GM18858 (cell line): ENCODE data around the gene DNAH14.
"Not testable (repeated sequence)": the region's sequence is repeated elsewhere in the genome, so short reads cannot be mapped to it uniquely, and the experiment has no call there.

Experiments
- ATAC-seq: cut with Tn5 transposase; IDR thresholded peaks from one replicate; pipeline ENCODE4 v1.9.1; 2021; ENCODE audit not compliant: unreplicated experiment

DNAH14 gene

DNA sequence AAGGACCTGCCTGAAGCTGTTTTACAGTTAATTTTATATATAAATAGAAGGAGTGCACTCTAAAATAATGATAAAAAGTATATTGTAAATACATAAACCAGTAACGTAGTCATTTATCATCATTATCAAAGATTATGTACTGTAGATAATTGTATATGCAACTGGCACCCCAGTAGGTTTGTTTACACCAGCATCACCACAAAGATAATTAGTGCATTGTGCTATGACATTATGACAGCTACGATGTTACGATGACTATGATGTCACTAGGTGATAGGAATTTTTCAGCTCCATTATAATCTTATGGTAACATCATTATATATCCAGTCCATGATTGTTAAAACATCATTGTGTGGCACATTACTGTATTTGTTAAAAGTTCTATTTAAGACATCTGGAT lies 313.1 kb downstream of the DNAH14 start:
- ATAC-seq = no peak

DNA sequence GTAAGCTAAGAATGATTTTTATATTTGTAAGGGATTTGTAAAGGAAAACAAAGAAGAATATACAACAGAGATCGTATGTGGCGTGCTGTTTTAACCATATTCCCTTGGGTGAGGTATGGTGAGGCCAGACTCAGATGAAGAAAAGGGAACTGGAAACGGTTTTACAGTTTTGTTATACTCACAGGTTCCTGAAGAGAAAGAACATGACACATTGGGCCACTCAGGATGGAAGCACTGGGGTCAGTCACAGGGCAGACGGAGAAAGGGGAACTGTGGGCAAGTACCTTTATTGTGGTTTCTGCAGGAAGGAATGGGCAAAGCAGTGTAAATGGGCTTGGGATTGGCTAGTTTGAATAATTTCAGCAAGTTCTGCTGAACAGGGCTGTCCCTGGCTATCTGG lies 321.0 kb downstream of the DNAH14 start:
- peak; percentile 96 for ATAC-seq

DNA sequence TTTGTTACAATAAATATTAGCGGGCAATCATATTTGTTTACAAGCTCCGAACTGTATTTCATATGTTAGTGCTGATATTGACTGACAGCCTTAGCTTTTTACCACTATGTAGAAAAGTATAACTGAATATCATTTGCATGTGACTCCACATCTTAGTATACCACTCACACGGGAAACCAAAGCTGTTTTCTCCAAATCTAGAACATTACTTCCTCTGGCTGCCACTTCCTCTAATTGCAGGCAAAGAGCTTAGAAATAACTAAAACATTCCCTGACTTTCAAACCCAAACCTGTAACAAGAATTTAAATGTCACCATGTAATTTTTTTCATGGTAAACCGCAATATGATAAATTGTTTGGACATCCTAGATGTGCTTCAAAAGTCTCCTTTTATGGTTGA lies 323.7 kb downstream of the DNAH14 start:
- no peak for ATAC-seq

DNA sequence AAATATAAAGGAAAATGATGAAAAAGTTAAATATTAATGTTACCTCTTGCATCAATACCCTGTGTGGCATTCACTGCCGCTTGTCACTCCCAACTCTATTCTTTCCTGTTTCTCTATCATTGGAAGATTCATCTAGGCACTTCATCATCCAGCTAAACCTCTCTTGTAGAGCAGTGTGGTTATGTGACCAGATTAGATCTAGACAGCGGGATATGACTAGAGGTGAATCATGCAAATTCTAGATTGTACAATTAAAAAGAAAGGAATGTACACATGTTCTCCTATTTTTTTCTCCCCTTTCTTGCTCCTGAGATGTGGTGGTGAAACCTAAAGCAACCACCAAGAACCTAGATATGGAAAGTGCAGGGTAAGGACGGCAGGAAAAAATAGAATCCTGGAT lies 324.3 kb downstream of the DNAH14 start:
- ATAC-seq = no peak

DNA sequence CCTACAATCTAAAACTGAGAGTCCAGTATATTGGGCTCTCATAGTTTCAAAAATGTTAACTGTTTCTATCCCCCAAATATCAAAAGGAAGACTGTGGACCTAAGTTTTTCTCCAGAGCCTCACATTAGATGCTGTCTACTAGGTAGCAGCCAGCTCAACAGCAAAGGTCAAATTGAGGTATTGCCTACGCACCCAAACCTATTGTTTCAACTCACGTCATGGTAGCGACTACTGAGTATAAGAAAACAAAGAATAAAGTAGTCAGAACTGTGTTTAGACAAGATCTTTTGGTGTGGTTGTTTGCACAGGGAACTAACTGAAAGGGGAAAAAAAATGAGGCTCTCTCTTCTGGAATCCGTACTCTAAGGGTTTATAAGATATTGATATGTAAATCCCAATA lies 325.2 kb downstream of the DNAH14 start:
- ATAC-seq = no peak

DNA sequence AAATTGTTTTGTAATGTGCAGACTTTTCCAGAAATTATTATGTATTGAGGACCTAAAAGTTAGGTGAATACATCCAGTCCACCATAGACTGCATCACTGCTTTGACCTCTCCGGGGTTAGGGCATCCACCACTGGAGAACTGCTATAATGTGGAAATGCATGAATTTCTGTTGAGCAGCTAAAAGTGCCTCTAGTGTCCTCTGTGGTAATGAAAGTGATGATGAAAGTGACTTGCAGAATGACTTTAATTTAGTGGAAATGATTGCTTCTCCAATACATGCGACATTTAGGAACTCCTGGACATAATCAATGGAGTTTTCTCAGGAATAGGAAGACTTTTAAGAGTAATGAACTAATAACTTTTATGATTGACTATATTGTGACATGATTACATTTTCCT lies 327.6 kb downstream of the DNAH14 start:
- ATAC-seq = no peak

DNA sequence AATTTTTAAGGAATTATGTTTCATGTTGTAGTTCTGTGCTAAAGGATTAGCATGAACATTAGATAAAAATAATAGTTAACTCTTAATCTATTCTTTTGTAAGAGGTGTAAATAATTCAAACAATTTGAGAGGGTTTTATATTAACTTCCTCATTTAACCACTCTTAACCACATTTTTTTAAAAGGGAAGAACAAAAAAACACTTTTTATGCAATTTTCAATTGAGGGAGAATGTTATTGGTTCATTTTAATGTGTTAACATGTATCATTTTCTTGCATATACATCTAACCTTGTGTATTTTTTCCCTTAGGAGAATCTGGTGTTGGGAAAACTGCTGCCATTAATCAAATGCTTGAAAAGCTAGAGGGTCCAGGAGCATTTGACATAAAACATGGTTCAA lies 329.3 kb downstream of the DNAH14 start:
- no peak for ATAC-seq

DNA sequence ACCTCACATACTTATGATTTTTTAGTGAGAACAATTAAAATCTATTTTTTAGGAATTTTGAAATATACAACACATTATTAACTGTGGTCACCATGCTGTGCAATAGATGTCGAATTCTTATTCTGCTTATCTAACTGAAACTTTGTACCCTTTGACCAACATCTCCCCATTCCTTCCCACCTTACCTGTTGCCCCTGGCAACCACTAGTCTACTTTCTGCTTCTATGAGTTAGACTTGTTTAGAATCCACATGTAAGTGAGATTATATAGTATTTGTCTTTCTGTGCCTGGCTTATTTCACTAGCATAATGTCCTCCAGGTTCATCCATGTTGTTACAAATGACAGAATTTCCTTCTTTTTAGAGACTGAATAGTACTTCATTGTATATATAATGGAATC lies 330.1 kb downstream of the DNAH14 start:
- ATAC-seq = no peak

DNA sequence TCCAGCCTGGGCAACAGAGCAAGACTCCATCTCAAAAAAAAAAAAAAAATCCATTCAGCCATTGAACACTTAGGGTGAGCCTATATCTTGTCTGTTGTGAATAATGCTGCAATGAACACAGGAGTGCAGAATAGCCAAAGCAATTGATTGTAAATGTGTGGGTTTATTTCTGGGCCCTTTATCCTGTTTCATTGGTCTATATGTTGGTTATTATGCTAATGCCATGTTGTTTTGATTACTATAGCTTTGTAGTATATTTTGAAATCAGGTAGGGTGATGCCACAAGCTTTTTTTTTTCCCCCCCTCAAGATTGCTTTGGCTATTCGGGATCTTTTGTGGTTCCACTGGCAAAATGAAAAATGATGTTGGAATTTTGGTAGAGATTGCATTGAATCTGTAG lies 330.8 kb downstream of the DNAH14 start:
- ATAC-seq = no peak

DNA sequence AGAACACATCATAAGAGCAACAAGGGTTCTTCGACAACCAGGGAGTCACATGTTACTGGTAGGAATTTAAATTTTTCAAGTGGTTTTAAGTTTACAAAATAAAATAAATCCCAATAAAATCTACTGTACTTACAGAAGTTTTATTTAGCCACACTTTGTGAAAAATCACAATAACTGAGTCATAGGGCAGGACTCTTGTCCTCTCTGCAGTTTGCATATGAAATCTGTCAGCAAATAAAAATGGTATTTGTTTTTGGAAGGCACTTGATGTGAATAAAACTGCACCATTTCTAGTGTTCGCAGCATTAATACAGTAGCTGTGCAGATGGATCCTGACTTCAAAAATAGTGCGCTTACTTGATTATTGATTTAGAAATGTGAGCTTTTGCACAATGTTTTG lies 348.0 kb downstream of the DNAH14 start:
- no peak for ATAC-seq

DNA sequence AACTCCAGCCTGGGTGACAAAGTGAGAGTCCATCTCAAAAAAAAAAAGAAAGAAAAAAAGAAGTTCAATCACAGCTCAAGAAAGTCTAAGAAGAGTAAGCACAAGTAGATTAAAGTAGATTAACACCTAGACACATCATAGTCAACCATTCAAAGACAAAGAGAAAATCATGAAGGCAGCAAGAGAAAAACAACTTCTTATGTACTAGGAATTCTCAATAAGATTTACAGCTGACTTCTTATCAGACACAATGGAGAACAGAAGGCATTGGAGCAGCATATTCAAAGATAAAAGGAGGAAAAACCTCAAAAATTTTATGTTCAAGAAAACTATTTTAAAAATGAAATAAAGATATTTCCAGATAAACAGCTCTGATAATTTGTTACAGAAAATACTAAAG lies 351.1 kb downstream of the DNAH14 start:
- ATAC-seq = no peak

DNA sequence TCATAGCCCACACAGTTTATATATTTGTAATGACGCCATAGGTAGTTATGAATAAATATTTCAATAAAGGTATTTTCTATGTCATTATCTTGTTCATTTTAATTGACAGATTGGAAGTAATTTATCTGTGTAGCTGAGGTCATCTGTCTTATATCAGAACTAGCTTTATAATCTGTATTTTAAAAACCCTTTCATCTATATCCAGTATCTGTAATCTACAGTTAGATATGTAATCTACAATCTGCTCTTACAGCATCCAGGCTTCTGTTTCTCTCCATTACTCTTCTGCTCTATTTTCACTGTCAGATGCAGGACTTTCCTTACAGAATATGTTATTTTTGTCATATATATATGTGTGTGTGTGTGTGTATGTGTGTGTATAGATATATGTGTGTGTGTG lies 360.8 kb downstream of the DNAH14 start:
- ATAC-seq = no peak

DNA sequence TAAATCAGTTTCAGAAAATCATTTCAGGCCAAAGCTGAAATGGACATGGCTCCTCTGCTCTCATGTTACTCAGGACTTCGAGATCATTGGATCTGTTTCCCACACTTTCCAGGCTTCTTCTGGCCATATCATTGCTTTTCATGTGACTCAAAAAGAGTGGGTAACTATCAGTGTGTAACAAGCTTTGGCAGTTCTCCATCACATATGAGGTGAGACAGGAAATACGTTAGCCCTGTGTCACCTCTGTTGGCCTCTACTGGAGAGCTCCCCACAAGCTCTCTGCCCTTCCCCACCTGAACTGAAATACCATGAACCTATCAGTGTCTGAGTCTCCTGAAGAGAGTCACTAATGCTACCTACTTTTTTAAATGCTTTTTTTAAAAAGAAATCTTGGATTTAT lies 370.1 kb downstream of the DNAH14 start:
- no peak for ATAC-seq

DNA sequence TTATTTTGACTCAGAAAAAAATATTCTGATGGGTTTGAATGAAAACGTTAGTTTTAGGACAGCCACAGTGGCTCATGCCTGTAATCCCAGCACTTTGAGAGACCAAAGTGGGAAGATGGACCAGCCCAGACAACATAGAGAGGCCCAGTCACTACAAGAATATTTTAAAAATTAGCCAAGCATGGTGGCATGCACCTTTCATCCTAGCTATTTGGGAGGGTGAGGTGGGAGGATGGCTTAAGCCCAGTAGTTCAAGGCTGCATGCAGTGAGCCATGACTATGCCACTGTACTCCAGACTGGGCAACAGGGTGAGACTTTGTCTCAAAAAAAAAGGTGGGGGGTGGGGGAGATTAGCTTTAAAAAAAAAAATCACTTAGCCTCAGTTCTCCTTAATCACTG lies 370.9 kb downstream of the DNAH14 start:
- no peak for ATAC-seq

DNA sequence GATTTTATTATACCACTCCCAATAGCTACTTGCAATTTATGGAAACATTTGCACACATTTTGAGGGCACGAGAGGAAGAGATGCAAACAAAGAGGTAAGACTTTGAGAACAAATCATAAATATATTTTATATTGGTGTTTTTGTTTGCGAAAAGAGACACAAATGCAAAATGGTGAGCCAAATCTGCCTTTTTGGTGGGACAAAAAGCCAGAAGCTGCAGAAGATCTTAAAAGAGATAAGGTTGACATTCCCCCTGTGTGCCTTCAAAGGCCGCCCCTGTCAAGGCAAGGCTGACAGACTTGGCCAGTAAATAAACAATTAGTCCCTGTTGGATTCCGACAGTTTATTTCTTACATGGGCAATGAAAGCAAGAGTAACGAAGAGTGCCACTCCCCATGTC lies 375.5 kb downstream of the DNAH14 start:
- ATAC-seq = no peak

DNA sequence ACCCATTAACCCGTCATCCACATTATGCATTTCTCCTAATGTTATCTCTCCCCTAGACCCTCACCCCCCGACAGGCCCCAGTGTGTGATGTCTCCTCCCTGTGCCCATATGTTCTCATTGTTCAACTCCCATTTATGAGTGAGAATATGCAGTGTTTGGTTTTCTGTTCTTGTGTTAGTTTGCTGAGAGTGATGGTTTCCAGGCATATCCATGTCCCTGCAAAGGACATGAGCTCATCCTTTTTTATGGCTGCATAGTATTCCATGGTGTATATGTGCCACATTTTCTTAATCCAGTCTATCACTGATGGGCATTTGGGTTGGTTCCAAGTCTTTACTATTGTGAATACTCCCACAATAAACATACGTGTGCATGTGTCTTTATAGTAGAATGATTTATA lies 381.1 kb downstream of the DNAH14 start:
- not testable (repeated sequence) for ATAC-seq

DNA sequence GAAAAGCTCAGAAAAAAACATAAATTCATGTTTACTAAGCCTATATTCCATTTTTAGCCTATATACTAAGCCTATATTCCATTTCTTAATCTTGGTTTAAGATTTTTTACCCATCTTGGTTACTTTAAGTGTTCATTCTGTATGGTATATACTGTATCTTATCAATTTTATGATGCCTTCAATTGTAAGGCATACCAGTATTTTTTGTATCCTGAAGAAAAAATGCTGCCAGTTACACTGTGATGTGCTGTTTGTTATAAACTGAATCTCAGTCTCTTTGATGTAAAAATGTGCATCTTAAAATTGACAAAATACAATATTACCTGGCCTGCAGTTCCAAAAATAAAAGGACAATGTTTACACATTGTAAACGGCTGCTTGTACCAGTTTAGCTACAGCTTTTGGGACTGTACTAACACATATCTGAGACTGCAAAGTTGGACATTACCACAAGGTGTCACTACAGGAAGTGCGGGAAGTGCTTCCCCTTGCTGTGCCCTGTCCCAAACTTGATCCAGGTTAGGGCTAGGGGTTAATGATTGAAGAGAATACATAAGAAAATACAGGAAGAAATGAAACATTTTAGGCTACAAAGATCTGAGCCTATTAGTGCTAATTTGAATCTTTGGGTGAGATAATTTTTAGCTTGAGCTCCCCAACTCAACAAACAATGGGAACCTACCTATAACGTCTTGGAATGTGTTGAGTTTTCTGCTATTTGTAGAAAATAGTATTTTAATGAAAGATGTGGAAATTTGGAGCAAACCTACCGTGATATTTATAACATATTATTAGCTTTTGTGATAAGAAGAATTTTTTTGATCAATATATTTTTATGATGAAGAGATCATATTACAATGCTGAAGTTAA lies 389.5 kb downstream of the DNAH14 start:
- peak; percentile 82 for ATAC-seq

DNA sequence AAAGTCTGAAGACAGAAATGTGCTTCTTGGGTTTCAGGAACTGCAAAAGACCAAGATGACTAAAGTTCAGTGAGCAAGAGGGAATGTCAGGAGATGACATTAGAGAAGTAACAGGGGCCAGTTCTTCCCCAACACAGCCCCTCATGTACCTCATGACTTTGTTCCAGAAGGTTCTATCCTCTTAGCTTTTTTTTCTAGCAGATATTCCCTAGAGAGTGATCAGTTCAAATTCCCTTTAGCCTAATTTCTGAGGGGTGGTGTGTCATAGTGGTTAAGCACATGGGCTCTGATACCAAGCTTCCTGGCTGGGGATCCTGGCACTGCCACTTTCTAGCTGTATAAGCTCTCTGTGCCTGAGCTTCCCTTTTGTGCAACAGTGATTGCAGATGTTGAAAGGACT lies 390.4 kb downstream of the DNAH14 start:
- ATAC-seq = no peak

DNA sequence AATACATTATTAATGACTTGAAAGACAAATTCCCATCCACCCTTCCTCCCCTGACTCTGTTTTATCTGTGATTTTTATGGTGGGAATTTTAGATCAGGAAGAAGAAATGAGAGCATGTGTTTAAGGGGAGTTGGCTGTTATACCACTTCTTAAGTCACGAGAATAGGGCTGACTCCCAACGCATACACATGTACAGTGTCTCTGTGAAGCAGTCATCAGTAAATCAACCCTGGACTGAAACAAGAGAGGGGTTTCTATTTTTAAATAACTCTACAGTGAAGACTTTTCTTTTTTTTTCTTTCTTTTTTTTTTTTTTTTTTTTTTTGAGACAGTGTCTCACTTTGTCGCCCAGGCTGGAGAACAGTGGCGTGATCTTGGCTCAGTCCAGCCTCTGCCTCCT lies 392.3 kb downstream of the DNAH14 start:
- no peak for ATAC-seq

DNA sequence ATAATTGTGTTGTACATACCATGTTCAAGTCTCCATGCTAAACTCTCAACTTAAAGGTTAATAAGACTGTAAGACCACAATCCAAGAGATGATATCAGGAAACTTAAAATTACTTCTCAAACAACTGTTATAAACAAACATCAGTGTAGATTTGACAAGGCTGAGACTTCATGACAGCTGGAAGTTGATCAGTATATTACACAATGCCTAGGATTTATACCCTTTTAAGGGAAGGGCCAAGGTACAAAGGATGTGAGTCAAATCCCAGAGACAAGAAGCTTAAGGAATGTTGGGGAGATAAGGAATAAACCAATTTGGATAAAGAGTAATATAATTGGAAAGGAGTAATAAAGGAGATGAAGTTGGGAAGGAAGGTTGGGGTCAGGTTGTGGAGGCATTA lies 399.6 kb downstream of the DNAH14 start:
- no peak for ATAC-seq

DNA sequence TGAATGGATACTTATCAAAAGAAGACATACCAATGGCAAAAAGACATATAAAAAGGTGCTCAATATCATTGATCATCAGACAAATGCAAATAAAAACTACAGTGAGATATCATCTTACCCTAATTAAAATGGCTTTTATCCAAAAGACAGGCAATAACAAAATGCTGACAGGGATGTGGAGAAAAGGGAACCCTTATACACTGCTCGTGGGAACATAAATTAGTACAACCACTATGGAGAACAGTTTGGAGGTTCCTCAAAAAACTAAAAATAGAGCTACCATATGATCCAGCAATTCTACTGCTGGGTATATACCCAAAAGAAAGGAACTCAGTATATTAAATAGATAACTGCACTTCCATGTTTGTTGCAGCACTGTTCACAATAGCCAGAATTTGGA lies 400.5 kb downstream of the DNAH14 start:
- ATAC-seq = not testable (repeated sequence)

DNA sequence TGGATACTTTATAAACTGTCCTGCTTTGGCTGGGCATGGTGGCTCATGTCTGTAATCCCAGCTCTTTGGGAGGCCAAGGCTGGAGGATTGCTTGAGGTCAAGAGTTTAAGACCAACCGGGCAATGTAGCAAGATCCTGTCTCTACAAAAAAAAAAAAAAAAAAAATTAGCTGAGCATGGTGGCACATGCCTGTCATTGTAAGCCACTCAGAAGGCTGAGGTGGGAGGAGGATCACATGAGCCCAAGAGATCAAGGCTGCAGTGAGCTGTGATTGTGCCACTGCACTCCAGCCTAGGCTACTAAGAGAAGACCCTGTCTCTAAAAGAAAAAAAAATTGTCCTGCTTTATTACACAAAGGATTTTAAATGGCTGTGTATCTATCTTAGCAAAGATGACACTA lies 403.2 kb downstream of the DNAH14 start:
- ATAC-seq = no peak

DNA sequence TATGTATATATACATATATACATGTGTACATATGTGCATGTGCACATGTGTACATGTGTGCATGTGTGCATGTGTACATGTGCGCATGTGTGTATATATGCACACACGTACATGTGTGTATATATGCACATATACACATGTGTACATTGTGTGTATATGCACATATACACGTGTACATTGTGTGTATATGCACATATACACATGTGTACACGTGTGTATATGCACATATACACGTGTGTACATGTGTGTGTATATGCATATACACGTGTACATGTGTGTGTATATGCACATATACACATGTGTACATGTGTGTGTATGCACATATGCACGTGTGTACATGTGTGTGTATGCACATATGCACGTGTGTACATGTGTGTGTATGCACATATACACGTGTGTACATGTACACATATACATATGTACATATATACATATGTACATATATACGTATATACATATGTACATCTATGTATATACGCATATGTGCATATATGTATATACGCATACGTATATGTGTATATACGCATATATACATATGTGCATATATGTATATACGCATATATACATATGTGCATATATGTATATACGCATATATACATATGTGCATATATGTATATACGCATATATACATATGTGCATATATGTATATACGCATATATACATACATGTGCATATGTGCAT lies 405.8 kb downstream of the DNAH14 start:
- ATAC-seq = not testable (repeated sequence)
